Cardiac muscle cell (in vitro differentiated cells and primary cell): ENCODE measurements around the gene KCNJ3. TPM values are rescaled to one million over a fixed set of nuclear protein-coding genes. Genes with fewer than 3 reads are reported as not detected.

Source experiments
- DNase-seq, 2 donors: peaks; one replicate each; pipeline versions ENCODE4 v3.0.0 to v3.0.0-alpha.2; 2010 to 2017; ENCODE audit warnings: low read depth in 1 of 2, low spot score in 1 of 2
- H3K27ac ChIP-seq: fragments of 200-600 bp; sonication (generic); 2 replicates; pipeline ENCODE4 v1.5.1; 2016
- H3K27me3 ChIP-seq: fragments of 200-600 bp; sonication (generic); 2 replicates; pipeline ENCODE4 v1.6.0; 2016; ENCODE audit warnings: control low read depth
- H3K36me3 ChIP-seq: fragments of 200-600 bp; sonication (generic); 2 replicates; pipeline ENCODE4 v1.5.1; 2016; ENCODE audit warnings: control low read depth
- H3K4me1 ChIP-seq: fragments of 200-600 bp; sonication (generic); 2 replicates; pipeline ENCODE4 v1.8.1; 2017; ENCODE audit warnings: low read depth, mild to moderate bottlenecking, mixed run types
- H3K4me3 ChIP-seq: fragments of 200-600 bp; sonication (generic); 2 replicates; pipeline ENCODE4 v1.5.1; 2016; ENCODE audit warnings: mild to moderate bottlenecking
- H3K9me3 ChIP-seq: fragments of 200-600 bp; sonication (generic); 2 replicates; pipeline ENCODE4 v1.5.1; 2017; ENCODE audit warnings: low read depth, mild to moderate bottlenecking, control low read depth
- polyA plus RNA-seq: library from polyadenylated mRNA; unstranded; fragments of >200 nt; fragmentation: Nextera tagmentation; extraction: Ambion mirVana; gene quantifications from 2 replicates; pipeline ENCODE4 v1.2.1, GENCODE V29; 2016
- total RNA-seq: library from RNA; depleted of rRNA; stranded (reverse); fragments of >200 nt; gene quantifications from 2 replicates; pipeline ENCODE4 v1.2.3, GENCODE V29; 2016
- TF ChIP-seq, protein P1 (sequence below): IDR thresholded peaks from 2 replicates; pipeline ENCODE4 v1.5.1; 2012; ENCODE audit warnings: low read depth, mild to moderate bottlenecking, low read length

The KCNJ3 gene
- total and polyA plus RNA-seq, 2 experiments from 2014 or later, result 1.9 to 2.0 TPM

DNA sequence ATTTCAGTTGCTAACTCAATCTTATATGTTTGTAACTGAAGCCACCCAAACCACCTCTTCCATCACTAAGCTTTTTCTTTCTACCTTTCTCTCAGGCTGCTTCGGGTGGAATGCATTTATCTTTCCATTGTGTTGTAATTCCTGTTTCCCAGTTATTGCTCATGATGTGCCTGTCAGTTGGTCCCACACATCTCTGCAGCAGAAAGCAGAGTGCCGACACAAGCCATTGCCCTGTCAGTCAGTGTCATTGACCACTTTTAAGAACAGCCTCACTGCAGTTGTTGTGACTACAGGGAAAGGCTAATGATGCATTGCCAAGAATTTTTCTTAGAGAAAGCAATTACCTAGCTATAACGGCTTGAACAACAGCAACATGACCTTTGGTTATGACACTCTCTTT lies 24.8 kb upstream of the KCNJ3 start:
- TF ChIP-seq, protein P1, sequence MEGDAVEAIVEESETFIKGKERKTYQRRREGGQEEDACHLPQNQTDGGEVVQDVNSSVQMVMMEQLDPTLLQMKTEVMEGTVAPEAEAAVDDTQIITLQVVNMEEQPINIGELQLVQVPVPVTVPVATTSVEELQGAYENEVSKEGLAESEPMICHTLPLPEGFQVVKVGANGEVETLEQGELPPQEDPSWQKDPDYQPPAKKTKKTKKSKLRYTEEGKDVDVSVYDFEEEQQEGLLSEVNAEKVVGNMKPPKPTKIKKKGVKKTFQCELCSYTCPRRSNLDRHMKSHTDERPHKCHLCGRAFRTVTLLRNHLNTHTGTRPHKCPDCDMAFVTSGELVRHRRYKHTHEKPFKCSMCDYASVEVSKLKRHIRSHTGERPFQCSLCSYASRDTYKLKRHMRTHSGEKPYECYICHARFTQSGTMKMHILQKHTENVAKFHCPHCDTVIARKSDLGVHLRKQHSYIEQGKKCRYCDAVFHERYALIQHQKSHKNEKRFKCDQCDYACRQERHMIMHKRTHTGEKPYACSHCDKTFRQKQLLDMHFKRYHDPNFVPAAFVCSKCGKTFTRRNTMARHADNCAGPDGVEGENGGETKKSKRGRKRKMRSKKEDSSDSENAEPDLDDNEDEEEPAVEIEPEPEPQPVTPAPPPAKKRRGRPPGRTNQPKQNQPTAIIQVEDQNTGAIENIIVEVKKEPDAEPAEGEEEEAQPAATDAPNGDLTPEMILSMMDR, result no peak
- peaks cover under 1% of the 10 kb centered on the region for H3K4me1 ChIP-seq
- H3K27ac ChIP-seq, result no peak overlapping the region
- H3K27me3 ChIP-seq, result no peaks in the 10 kb centered on the region
- H3K36me3 ChIP-seq, result no peaks in the 10 kb centered on the region
- DNase-seq, result no peak
- no peaks in the 10 kb centered on the region for H3K9me3 ChIP-seq
- no peak overlapping the region for H3K4me3 ChIP-seq

DNA sequence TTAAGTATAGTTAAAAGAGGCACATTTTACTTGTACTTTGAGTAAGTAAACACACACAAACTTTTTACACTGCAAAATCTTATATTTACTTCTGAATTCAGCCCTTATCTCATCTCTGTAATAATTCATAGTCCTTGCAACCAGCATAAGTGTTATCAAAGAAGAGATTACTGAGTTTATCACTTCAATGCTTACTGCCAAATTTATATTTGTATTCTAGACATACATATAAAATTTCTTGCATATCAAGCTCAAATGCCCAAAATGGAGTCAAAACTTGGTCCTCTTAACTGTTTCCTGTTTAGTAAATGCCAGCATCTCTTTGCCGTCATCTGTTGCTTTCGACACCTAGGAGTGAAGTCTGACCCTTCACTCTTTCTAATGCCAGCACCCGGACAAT lies 21.1 kb upstream of the KCNJ3 start:
- H3K27ac ChIP-seq, result no peak overlapping the region
- no peak overlapping the region for H3K4me3 ChIP-seq
- peaks cover 3% of the 10 kb centered on the region for H3K4me1 ChIP-seq
- TF ChIP-seq, protein P1, result no peak
- no peak for DNase-seq
- no peaks in the 10 kb centered on the region for H3K27me3 ChIP-seq
- H3K9me3 ChIP-seq, result no peaks in the 10 kb centered on the region
- H3K36me3 ChIP-seq, result no peaks in the 10 kb centered on the region

DNA sequence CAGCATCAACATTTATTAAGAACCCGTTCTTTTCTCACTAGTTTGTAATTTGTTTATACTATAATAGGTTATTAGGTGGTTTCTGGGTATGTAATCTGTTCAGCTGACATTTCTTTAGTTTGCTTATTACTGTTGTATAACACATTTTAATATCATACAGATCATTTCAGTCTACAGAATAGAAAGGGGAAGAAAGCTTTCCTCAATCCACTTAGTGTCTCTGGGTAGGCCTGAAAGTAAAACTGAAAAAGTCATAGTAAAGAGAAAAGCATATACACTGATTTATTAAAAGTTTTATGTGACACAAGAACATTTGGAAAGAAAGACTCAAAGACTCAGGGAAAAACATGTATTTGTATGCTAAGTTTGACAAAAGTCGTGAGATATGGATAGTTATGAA lies 16.8 kb upstream of the KCNJ3 start:
- TF ChIP-seq, protein P1, result no peak
- Histone ChIP-seq H3K27ac (no peak overlapping the region), H3K4me3 (no peak overlapping the region), H3K4me1 (peaks cover 3% of the 10 kb centered on the region), H3K27me3 (no peaks in the 10 kb centered on the region), H3K9me3 (no peaks in the 10 kb centered on the region), H3K36me3 (no peaks in the 10 kb centered on the region)
- DNase-seq, result no peak

DNA sequence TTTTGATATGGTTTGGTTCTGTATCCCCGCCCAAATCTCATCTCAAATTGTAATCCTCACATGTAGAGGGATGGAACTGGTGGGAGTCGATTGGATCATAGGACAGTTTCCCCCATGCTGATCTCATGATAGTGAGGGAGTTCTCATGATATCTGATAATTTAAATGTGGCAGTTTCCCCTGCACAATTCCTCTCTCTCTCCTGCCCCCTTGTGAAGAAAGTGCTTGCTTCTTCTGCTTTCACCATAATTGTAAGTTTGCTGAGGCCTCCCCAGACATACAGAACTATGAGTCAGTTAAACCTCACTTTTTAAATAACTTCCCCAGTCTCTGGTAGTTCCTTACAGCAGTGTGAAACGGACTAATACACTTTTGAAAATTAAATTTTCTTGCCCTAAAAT lies 12.3 kb upstream of the KCNJ3 start:
- H3K4me3 ChIP-seq, result no peak overlapping the region
- TF ChIP-seq, protein P1, result no peak
- no peaks in the 10 kb centered on the region for H3K9me3 ChIP-seq
- no peak overlapping the region for H3K27ac ChIP-seq
- H3K36me3 ChIP-seq, result no peaks in the 10 kb centered on the region
- H3K4me1 ChIP-seq, result no peaks in the 10 kb centered on the region
- DNase-seq, result no peak
- no peaks in the 10 kb centered on the region for H3K27me3 ChIP-seq

DNA sequence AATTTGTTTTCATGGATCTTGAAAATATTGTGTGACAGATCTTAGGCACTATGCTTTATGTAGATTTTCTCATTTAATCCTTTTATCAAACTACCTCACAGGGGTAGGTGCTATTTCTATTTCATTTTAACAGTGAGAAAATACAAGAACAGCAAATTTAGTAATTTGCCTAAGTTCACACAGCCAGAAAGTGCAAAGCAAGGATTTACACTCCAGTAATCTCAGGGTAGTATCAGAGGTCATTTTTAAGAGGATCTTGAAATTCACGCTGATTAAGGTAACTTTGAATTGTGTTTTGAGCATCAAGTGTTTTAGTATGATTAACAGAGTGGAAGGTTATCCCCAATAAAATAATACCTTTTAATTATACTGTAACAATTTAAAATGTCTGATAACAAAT lies 10.1 kb upstream of the KCNJ3 start:
- DNase-seq, result no peak
- Histone ChIP-seq H3K9me3 (no peaks in the 10 kb centered on the region), H3K36me3 (no peaks in the 10 kb centered on the region), H3K27me3 (no peaks in the 10 kb centered on the region), H3K27ac (no peak overlapping the region), H3K4me1 (peaks cover 1% of the 10 kb centered on the region), H3K4me3 (no peak overlapping the region)
- TF ChIP-seq, protein P1, result no peak

DNA sequence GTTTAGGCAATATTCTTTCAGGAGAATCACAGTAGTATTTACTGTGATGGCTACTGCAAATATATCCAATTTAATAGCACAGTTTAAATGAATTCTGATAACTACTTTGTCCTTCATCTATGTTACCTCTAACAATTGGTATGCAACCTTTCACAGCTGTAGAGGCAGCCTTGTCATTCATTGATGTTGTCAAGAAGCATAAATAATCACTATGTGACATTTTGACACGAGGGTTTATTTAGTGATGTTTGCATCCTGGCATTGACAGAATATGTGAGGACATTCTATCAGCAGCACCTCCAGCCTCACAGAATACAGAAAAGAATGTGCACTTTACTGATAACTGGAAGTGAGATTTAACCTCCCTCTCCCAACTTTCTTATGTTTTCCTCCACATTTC lies 9.3 kb upstream of the KCNJ3 start:
- H3K36me3 ChIP-seq, result no peaks in the 10 kb centered on the region
- TF ChIP-seq, protein P1, result no peak

More for the DNA sequence above, 9.3 kb upstream of the KCNJ3 start:
- DNase-seq, result no peak
- no peak overlapping the region for H3K27ac ChIP-seq
- H3K4me1 ChIP-seq, result peaks cover 7% of the 10 kb centered on the region
- no peaks in the 10 kb centered on the region for H3K27me3 ChIP-seq
- H3K4me3 ChIP-seq, result no peak overlapping the region
- H3K9me3 ChIP-seq, result no peaks in the 10 kb centered on the region
